NCI-H748 treated with DMSO at 0.1 percent for 48 hours (cell line): ENCODE measurements around the gene PRRT2.

ENCODE experiments used
- DNase-seq: peaks from one replicate; lab custom pipeline; 2025; lab: John Stamatoyannopoulos, UW

Gene PRRT2

GRCh38 chr16:29835926-29836325, 23.9 kb downstream of the PRRT2 start:
- no peak for DNase-seq

- no peak for DNase-seq
Measured at GRCh38 chr16:29836623-29837022, 24.6 kb downstream of the PRRT2 start.

- DNase-seq: no peak
Measured at GRCh38 chr16:29837841-29838240, 25.8 kb downstream of the PRRT2 start.

- no peak for DNase-seq
Measured at GRCh38 chr16:29839822-29840221, 27.8 kb downstream of the PRRT2 start.

- DNase-seq: no peak
Measured at GRCh38 chr16:29840240-29840639, 28.2 kb downstream of the PRRT2 start.

- no peak for DNase-seq
Measured at GRCh38 chr16:29841631-29842030, 29.6 kb downstream of the PRRT2 start.

GRCh38 chr16:29842732-29843346, 30.8 kb downstream of the PRRT2 start:
- DNase-seq: no peak

GRCh38 chr16:29843931-29844330, 31.9 kb downstream of the PRRT2 start:
- no peak for DNase-seq

GRCh38 chr16:29844575-29845331, 32.8 kb downstream of the PRRT2 start:
- no peak for DNase-seq

GRCh38 chr16:29845656-29846055, 33.7 kb downstream of the PRRT2 start:
- DNase-seq: no peak

- peak; percentile 15 for DNase-seq
Measured at GRCh38 chr16:29848420-29849297, 36.7 kb downstream of the PRRT2 start.

GRCh38 chr16:29849505-29849904, 37.5 kb downstream of the PRRT2 start:
- DNase-seq: no peak

- DNase-seq: no peak
Measured at GRCh38 chr16:29850998-29851397, 39.0 kb downstream of the PRRT2 start.

- no peak for DNase-seq
Measured at GRCh38 chr16:29852654-29853053, 40.7 kb downstream of the PRRT2 start.

- no peak for DNase-seq
Measured at GRCh38 chr16:29854520-29855100, 42.6 kb downstream of the PRRT2 start.

GRCh38 chr16:29857133-29857760, 45.3 kb downstream of the PRRT2 start:
- DNase-seq: no peak

GRCh38 chr16:29858149-29858849, 46.3 kb downstream of the PRRT2 start:
- DNase-seq: no peak

- no peak for DNase-seq
Measured at GRCh38 chr16:29858974-29859373, 47.0 kb downstream of the PRRT2 start.

- DNase-seq: no peak
Measured at GRCh38 chr16:29860218-29860617, 48.2 kb downstream of the PRRT2 start.

GRCh38 chr16:29862383-29862883, 50.4 kb downstream of the PRRT2 start:
- DNase-seq: no peak
